AG04449 (cell line): ENCODE data around the gene RRBP1.
"Not testable (repeated sequence)": the region's sequence is repeated elsewhere in the genome, so short reads cannot be mapped to it uniquely, and the experiment has no call there.

Experiments
- CTCF ChIA-PET: fragments of 350-600 bp; formaldehyde crosslinking; extraction: SDS; loops from one replicate; lab custom pipeline; 2021; ENCODE audit warnings: antibody characterized with exemption; lab: Yijun Ruan, JAX
- POLR2A ChIA-PET: fragments of 400-600, 350-600 bp; formaldehyde crosslinking; extraction: SDS; loops from one replicate; lab custom pipeline; 2020; ENCODE audit warnings: antibody characterized with exemption, inconsistent platforms; lab: Yijun Ruan, JAX
- DNase-seq: peaks from one replicate; pipeline ENCODE4 v3.0.0-alpha.2; 2010; ENCODE audit warnings: low read depth, low spot score
- H3K4me3 ChIP-seq: 2 replicates; pipeline ENCODE4 v1.5.1; 2011; ENCODE audit warnings: low read depth, mild to moderate bottlenecking, control low read depth, low read length
- CTCF ChIP-seq: IDR thresholded peaks from one replicate; pipeline ENCODE4 v1.5.1; 2011; ENCODE audit warnings: mild to moderate bottlenecking, moderate library complexity, low read length, control low read depth, inconsistent platforms; ENCODE audit not compliant: insufficient read depth; ENCODE audit errors: missing control alignments

RRBP1 gene

DNA sequence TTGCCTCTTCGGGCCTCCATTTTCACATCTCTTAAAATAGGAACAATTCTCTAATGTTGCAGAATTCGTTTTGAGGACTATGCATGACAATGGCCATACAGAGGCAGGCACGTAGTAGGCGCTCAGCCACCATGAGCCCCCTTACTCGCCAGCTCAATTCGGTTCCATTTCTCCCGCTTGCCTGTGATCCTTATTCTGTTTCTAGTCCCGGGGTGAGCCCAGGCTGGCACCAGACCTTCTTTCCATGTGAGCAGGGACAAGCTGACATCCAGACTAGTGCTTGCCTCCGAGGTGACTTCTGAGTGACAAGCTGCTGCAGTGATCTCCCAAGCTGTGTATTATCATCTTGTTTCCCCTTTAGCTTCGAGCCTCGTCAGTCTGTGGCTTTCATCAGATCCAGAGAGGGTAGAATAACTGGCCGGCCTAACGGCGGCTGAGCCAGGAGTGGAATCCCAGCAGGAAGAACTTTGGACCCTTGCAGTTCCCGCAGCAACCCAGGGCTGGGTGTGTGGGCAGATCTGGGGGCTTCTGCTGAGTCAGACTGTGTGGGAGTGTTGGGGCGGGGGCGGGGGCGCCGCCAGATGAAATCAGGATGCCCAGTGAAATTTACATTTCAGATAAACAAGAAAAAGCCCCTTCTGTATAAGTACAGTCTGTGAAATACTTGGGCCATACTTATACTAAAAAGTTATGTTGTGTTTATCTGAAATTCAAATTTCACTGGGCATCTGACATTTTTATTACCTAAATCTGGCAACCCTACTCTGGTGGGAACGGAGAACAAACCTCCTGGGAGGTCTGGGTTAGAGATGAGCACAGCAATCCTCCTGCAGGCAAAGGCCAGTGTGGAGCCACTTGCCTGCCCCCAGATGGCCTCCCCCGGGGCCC lies 28.6 kb upstream of the RRBP1 start:
- POLR2A ChIA-PET = interaction anchor here (1.9 kb wide), 1 partner anchor 28 kb away, joined by 7 read pairs; the partner anchor contains the start of gene RRBP1
- CTCF ChIA-PET = interaction anchor here (0.9 to 1.6 kb wide), 3 partner anchors 13 to 187 kb away, joined by 3 to 7 read pairs (median 6); partner anchors contain the start of gene RRBP1
- TF ChIP-seq CTCF = no peak
- DNase-seq = no peak
- H3K4me3 ChIP-seq = no peak overlapping the region

- POLR2A ChIA-PET = interaction anchor here (1.9 kb wide), 1 partner anchor 27 kb away, joined by 7 read pairs; the partner anchor contains the start of gene RRBP1
Measured at GRCh38 chr20:17709361-17710293, 27.6 kb upstream of the RRBP1 start.

DNA sequence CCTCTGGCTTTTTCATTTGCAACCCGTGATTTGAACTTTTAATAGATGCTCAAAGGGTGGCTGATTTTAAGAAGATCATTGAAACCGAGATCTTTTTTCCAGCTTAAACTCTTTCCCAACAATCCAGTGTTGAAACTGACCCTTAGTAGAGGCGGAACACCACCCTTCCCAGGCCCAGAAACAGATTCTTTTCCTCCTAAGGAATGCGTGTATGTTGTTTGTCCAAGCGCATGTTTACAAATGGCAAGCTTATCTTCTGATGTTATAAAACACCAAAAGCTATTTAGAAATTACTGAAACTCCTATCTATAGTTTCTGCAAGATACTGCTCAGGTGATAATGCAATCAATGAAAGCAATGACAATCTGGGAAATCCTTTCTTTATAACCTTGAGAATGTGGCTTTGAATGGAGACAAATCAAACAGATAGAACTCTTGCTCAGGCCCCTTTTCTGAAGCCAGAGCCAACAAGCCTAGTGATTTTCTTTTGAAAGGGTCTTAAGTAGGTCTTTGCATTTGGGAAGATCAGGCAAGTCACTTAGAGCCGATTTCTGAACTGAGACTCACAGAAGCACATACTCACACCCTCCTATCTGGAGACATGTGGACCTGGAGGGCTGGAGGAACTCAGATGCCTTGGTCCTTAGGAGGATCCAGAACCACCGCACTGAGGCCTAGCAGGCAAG lies 26.8 kb upstream of the RRBP1 start:
- ChIA-PET CTCF (interaction anchor here (0.7 to 1.6 kb wide), 4 partner anchors 26 to 194 kb away, joined by 3 to 7 read pairs (median 4); partner anchors contain the start of gene RRBP1), POLR2A (interaction anchor here (1.9 kb wide), 1 partner anchor 27 kb away, joined by 7 read pairs; the partner anchor contains the start of gene RRBP1)
- DNase-seq = no peak
- no peak overlapping the region for H3K4me3 ChIP-seq
- no peak for TF ChIP-seq CTCF

More at GRCh38 chr20:17709361-17710293, 27.6 kb upstream of the RRBP1 start:
- no peak for TF ChIP-seq CTCF
- no peak overlapping the region for H3K4me3 ChIP-seq
- DNase-seq = no peak
- CTCF ChIA-PET = interaction anchor here (0.7 to 1.6 kb wide), 6 partner anchors 12 to 193 kb away, joined by 3 to 7 read pairs (median 4); partner anchors contain the start of gene RRBP1

DNA sequence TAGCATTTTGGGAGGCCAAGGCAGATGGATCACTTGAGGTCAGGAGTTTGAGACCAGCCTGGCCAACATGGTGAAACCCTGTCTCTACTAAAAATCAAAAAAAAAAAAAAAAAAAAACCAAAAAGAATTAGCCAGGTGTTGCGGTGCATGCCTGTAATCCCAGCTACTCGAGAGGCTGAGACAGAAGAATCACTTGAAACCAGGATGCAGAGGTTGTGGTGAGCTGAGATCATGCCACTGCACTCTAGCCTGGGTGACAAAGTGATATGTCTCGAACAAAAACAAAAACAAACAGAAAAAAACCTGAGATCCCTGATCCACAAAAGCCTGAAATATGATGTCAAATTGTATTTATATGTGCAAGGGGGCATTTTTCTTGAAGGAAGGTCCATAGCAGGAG lies 25.9 kb upstream of the RRBP1 start:
- DNase-seq, H3K4me3 ChIP-seq, CTCF ChIA-PET, POLR2A ChIA-PET: not testable (repeated sequence)

GRCh38 chr20:17706632-17707031 lies 24.6 kb upstream of the RRBP1 start:
- DNase-seq = no peak
- ChIA-PET CTCF (interaction anchor here (3.5 kb wide), 1 partner anchor 24 kb away, joined by 10 read pairs; the partner anchor contains the start of gene RRBP1), POLR2A (interaction anchor here (0.7 kb wide), 1 partner anchor 24 kb away, joined by 4 read pairs; no protein-coding TSS in a partner anchor)
- H3K4me3 ChIP-seq = no peak overlapping the region
- no peak for TF ChIP-seq CTCF
